ENCODE results near the gene PRPF38B. TPM values are rescaled to one million over a fixed set of nuclear protein-coding genes. Genes with fewer than 3 reads are reported as not detected.

Gene PRPF38B
- polyA plus RNA-seq, 1 of the 3 experiments (the other 2 are of a cell fraction) = 17.5 TPM

- Histone ChIP-seq H3K27ac (ENCODE audit: low read depth in 2 of 2, low read length in 1 of 2) (no peak overlapping the region), H3K9me2 (no peaks in the 10 kb centered on the region), H3K4me1 (ENCODE audit: control insufficient read depth in 1 of 2, insufficient read depth in 2 of 2, low read depth in 1 of 2, low read length in 1 of 2) (peaks cover 4 to 5% of the 10 kb centered on the region in 2 experiments; a peak in 3 of 4 replicates), H3K4me2 (0 out of 2 replicates have a peak overlapping the region, but pooled peaks have one; percentile 88), H3K9me3 (no peaks in the 10 kb centered on the region), H3K4me3 (ENCODE audit: low read depth in 2 of 2, low read length in 1 of 2) (no peak overlapping the region), H3K27me3 (ENCODE audit: insufficient read depth) (no peaks in the 10 kb centered on the region), H3K9ac (no peak overlapping the region), H3F3A (replicated peaks; ENCODE audit: insufficient read depth) (peaks cover 8% of the 10 kb centered on the region), H2AFZ (ENCODE audit: low read depth) (no peak overlapping the region), H3K36me3 (replicated peaks in 1 of 2; ENCODE audit: control insufficient read depth in 1 of 2, insufficient read depth in 2 of 2, low read length in 1 of 2) (peaks cover 21 to 35% of the 10 kb centered on the region in 2 experiments), H3K79me2 (ENCODE audit: insufficient read depth) (peaks cover 50% of the 10 kb centered on the region), H4K20me1 (ENCODE audit: insufficient read depth) (peaks cover 16% of the 10 kb centered on the region)
- DNase-seq = no peak
- POLR2A ChIA-PET = no interaction called here
- TF ChIP-seq, protein P1, sequence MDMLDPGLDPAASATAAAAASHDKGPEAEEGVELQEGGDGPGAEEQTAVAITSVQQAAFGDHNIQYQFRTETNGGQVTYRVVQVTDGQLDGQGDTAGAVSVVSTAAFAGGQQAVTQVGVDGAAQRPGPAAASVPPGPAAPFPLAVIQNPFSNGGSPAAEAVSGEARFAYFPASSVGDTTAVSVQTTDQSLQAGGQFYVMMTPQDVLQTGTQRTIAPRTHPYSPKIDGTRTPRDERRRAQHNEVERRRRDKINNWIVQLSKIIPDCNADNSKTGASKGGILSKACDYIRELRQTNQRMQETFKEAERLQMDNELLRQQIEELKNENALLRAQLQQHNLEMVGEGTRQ (IDR thresholded peaks at IDR 0.05; ENCODE audit: borderline replicate concordance, low read depth, low read length) = no peak
- TF ChIP-seq CHD2 (IDR thresholded peaks at IDR 0.05; ENCODE audit: low read length, partially characterized antibody) = no peak
- no peak for TF ChIP-seq FOXJ3 (CRISPR knock-in tag; IDR thresholded peaks at IDR 0.05)
- no peak for TF ChIP-seq SMC3 (IDR thresholded peaks at IDR 0.05; ENCODE audit: low read depth, low read length)
- TF ChIP-seq, protein P2, sequence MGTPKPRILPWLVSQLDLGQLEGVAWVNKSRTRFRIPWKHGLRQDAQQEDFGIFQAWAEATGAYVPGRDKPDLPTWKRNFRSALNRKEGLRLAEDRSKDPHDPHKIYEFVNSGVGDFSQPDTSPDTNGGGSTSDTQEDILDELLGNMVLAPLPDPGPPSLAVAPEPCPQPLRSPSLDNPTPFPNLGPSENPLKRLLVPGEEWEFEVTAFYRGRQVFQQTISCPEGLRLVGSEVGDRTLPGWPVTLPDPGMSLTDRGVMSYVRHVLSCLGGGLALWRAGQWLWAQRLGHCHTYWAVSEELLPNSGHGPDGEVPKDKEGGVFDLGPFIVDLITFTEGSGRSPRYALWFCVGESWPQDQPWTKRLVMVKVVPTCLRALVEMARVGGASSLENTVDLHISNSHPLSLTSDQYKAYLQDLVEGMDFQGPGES (IDR thresholded peaks at IDR 0.05; ENCODE audit: low read depth, low read length) = no peak
- TF ChIP-seq TAF1 (IDR thresholded peaks at IDR 0.05; ENCODE audit: borderline replicate concordance, low read depth, low read length) = no peak
- TF ChIP-seq TEAD4 (IDR thresholded peaks at IDR 0.05; ENCODE audit: borderline replicate concordance, insufficient read depth) = no peak
- no peak for TF ChIP-seq JUND (IDR thresholded peaks at IDR 0.05)
- TF ChIP-seq FOXM1 (IDR thresholded peaks at IDR 0.05; ENCODE audit: low read depth) = no peak
- TF ChIP-seq REST (IDR thresholded peaks at IDR 0.05; ENCODE audit: low read depth, low read length) = no peak
- no peak for TF ChIP-seq NRF1 (IDR thresholded peaks at IDR 0.05; ENCODE audit: low read depth, low read length)
- no peak for TF ChIP-seq NFIC (IDR thresholded peaks at IDR 0.05; ENCODE audit: borderline replicate concordance)
- TF ChIP-seq, protein P3, sequence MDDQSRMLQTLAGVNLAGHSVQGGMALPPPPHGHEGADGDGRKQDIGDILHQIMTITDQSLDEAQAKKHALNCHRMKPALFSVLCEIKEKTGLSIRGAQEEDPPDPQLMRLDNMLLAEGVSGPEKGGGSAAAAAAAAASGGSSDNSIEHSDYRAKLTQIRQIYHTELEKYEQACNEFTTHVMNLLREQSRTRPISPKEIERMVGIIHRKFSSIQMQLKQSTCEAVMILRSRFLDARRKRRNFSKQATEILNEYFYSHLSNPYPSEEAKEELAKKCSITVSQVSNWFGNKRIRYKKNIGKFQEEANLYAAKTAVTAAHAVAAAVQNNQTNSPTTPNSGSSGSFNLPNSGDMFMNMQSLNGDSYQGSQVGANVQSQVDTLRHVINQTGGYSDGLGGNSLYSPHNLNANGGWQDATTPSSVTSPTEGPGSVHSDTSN (IDR thresholded peaks at IDR 0.05) = no peak
- TF ChIP-seq YY1 (IDR thresholded peaks at IDR 0.05; ENCODE audit: low read depth) = no peak
- TF ChIP-seq MEF2A (IDR thresholded peaks at IDR 0.05; ENCODE audit: borderline replicate concordance, low read depth) = no peak
- no peak for TF ChIP-seq RAD21 (IDR thresholded peaks at IDR 0.05; ENCODE audit: low read length)
- TF ChIP-seq EZH2phosphoT487 (IDR thresholded peaks at IDR 0.05; ENCODE audit: borderline replicate concordance, low read depth) = no peak
- CTCF ChIA-PET = interaction anchor here (3.0 kb wide), 1 partner anchor 149 kb away, joined by 23 read pairs; no protein-coding TSS in a partner anchor
- WGBS (ENCODE audit: low lambda C conversion rate) = 93% methylated on average over 4 of the region's 4 CpGs
Observed at GRCh38 chr1:108749081-108749480, 57.0 kb downstream of the PRPF38B start.
